Keratinocyte (primary cell): ENCODE results near the gene DIAPH3.

Experiments used
- CTCF ChIP-seq, 3 experiments: IDR thresholded peaks in 1 of 3; conservative IDR thresholded peaks in 1 of 3; optimal IDR thresholded peaks in 1 of 3; 2 replicates in 2 of 3; 3 replicates in 1 of 3; pipeline versions ENCODE3 to v1.5.1; 2011; ENCODE audit warnings: low read length in 3 of 3, mild to moderate bottlenecking in 3 of 3, moderate library complexity in 2 of 3, control low read depth in 1 of 3, inconsistent platforms in 1 of 3; ENCODE audit not compliant: insufficient read depth in 2 of 3; ENCODE audit errors: extremely low read depth in 1 of 3
- EZH2 ChIP-seq: IDR thresholded peaks from one replicate; pipeline ENCODE4 v1.6.1; 2012; ENCODE audit warnings: inconsistent platforms, mild to moderate bottlenecking, low read length, moderate library complexity

GRCh38 chr13:60164234-60164889 lies 634 bp upstream of the DIAPH3 start:
- TF ChIP-seq CTCF (optimal IDR thresholded peaks at IDR 0.05 in 1 of 3, IDR thresholded peaks at IDR 0.05 in 1 of 3, conservative IDR thresholded peaks at IDR 0.05 in 1 of 3; ENCODE audit: extremely low read depth in 1 of 3, insufficient read depth in 2 of 3, low read length in 3 of 3) (no peak), EZH2 (no peak)
